Gastroesophageal sphincter (tissue), 3 donors: ENCODE data around the gene CORO6.

Experiments used
- EP300 ChIP-seq: sonication (generic); formaldehyde crosslinking; IDR thresholded peaks from one replicate; pipeline ENCODE4 v1.6.1; 2017; ENCODE audit warnings: antibody characterized with exemption, mild to moderate bottlenecking
- POLR2A ChIP-seq, 2 donors: fragments of 450-650 bp; IDR thresholded peaks; one replicate each; pipeline ENCODE4 v1.6.1; 2017; ENCODE audit warnings: antibody characterized with exemption in 2 of 2, mild to moderate bottlenecking in 2 of 2, moderate library complexity in 1 of 2
- POLR2AphosphoS5 ChIP-seq: sonication (generic); formaldehyde crosslinking; IDR thresholded peaks from one replicate; pipeline ENCODE4 v1.6.1; 2017; ENCODE audit warnings: antibody characterized with exemption
- TF ChIP-seq, protein P1 (sequence below), 4 experiments: fragments of 200-600 bp in 2 of 4; fragments of 450-650 bp in 2 of 4; sonication (generic) in 1 of 4; IDR thresholded peaks; one replicate each; pipeline ENCODE4 v1.5.1; 2017 to 2019; ENCODE audit warnings: antibody characterized with exemption in 4 of 4, mild to moderate bottlenecking in 2 of 4, moderate library complexity in 2 of 4

DNA sequence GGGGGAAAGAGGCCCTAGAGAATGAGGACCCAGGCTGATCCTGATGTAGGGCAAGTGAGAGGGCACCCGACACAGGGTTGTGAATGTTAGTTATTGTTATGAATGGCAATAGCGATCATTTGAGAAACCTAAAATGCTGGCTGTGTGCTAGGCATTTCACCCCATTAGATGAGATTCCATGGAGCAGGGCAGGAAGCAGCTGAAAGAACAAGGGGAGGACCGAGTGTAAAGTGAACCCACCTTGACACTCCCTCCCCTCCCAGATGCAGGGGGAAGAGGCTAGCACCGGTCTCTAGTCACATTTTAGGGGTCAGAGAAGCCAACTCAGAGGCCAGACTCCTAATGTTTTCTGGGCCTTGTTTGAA lies 553 bp upstream of the CORO6 start:
- TF ChIP-seq, protein P1, sequence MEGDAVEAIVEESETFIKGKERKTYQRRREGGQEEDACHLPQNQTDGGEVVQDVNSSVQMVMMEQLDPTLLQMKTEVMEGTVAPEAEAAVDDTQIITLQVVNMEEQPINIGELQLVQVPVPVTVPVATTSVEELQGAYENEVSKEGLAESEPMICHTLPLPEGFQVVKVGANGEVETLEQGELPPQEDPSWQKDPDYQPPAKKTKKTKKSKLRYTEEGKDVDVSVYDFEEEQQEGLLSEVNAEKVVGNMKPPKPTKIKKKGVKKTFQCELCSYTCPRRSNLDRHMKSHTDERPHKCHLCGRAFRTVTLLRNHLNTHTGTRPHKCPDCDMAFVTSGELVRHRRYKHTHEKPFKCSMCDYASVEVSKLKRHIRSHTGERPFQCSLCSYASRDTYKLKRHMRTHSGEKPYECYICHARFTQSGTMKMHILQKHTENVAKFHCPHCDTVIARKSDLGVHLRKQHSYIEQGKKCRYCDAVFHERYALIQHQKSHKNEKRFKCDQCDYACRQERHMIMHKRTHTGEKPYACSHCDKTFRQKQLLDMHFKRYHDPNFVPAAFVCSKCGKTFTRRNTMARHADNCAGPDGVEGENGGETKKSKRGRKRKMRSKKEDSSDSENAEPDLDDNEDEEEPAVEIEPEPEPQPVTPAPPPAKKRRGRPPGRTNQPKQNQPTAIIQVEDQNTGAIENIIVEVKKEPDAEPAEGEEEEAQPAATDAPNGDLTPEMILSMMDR (IDR thresholded peaks at IDR 0.05) = no peak
- no peak for TF ChIP-seq POLR2AphosphoS5
- no peak for TF ChIP-seq POLR2A (IDR thresholded peaks at IDR 0.05)
- TF ChIP-seq EP300 = no peak
